ENCODE data around the gene CDKN3. TPM values are rescaled to one million over a fixed set of nuclear protein-coding genes. Genes with fewer than 3 reads are reported as not detected.

Gene CDKN3
- total RNA-seq, 1 experiment from 2014 or later, result 62.5 TPM

- ChIA-PET CTCF (interaction anchor here (1.0 kb wide), 1 partner anchor 1072 kb away, joined by 3 read pairs; no protein-coding TSS in a partner anchor), RAD21 (ENCODE audit: low non-redundant PET in 1 of 2, low total read pairs in 2 of 2, uncharacterized antibody in 2 of 2, unreplicated experiment in 2 of 2) (no interaction called here), POLR2A (no interaction called here)
- no peaks in the 10 kb centered on the region for H3K9me3 ChIP-seq (ENCODE audit: control insufficient read depth in 1 of 2, insufficient read depth in 1 of 2, low read depth in 1 of 2, low read length in 2 of 2)
- BruUV-seq (replicated peaks), result no TSS peak
- H3K27me3 ChIP-seq (ENCODE audit: insufficient read depth, low read length), result no peaks in the 10 kb centered on the region
- H3K4me1 ChIP-seq (ENCODE audit: control insufficient read depth in 1 of 2, insufficient read depth in 2 of 2, low read length in 2 of 2), result peaks cover 0 to 8% of the 10 kb centered on the region in 2 experiments; a peak in 1 of 4 replicates
- TF ChIP-seq SP1 (IDR thresholded peaks at IDR 0.05; ENCODE audit: low read depth) (no peak), YY1 (IDR thresholded peaks at IDR 0.05; ENCODE audit: extremely low read depth, insufficient replicate concordance, low read depth, low read length) (no peak), MAX (IDR thresholded peaks at IDR 0.05) (no peak), ATF3 (IDR thresholded peaks at IDR 0.05) (no peak), TCF7L2 (IDR thresholded peaks at IDR 0.05; ENCODE audit: borderline replicate concordance, extremely low read depth, insufficient read depth, insufficient read length) (no peak), JUND (IDR thresholded peaks at IDR 0.05) (no peak), POLR2A (IDR thresholded peaks at IDR 0.05; ENCODE audit: borderline replicate concordance, extremely low read depth, insufficient read depth, insufficient read length) (no peak), ELF1 (IDR thresholded peaks at IDR 0.05; ENCODE audit: borderline replicate concordance, low read depth) (no peak), CEBPB (IDR thresholded peaks at IDR 0.05; ENCODE audit: low read depth) (no peak), POLR2AphosphoS5 (IDR thresholded peaks at IDR 0.05; ENCODE audit: low read depth, low read length) (no peak), REST (IDR thresholded peaks at IDR 0.05; ENCODE audit: low read depth) (no peak), EZH2 (IDR thresholded peaks at IDR 0.05) (no peak), EGR1 (IDR thresholded peaks at IDR 0.05; ENCODE audit: low read depth) (no peak), RAD21 (IDR thresholded peaks at IDR 0.05; ENCODE audit: low read depth) (no peak), CBX3 (IDR thresholded peaks at IDR 0.05; ENCODE audit: low read depth) (no peak), ZNF274 (IDR thresholded peaks at IDR 0.05; ENCODE audit: low read depth, low read length) (no peak), ZBTB33 (IDR thresholded peaks at IDR 0.05; ENCODE audit: extremely low read depth, insufficient replicate concordance, low read length) (no peak), ZFX (IDR thresholded peaks at IDR 0.05) (no peak), CTCF (IDR thresholded peaks at IDR 0.05 in 2 of 3, conservative IDR thresholded peaks at IDR 0.05 in 1 of 3; ENCODE audit: borderline replicate concordance in 1 of 3, insufficient read depth in 1 of 3, low read depth in 2 of 3, low read length in 2 of 3) (no peak)
- H3K4me2 ChIP-seq (ENCODE audit: low read length), result no peak overlapping the region
- H3K4me3 ChIP-seq (replicated peaks in 1 of 2; ENCODE audit: low read depth in 1 of 2, low read length in 2 of 2), result no peak overlapping the region
- no peak overlapping the region for H3K9ac ChIP-seq (ENCODE audit: low read length)
- ATAC-seq (no peak), DNase-seq (ENCODE audit: low read depth, low spot score) (no peak)
- intact Hi-C loops (cut with micrococcal nuclease), result no loop called here
- no peaks in the 10 kb centered on the region for H3K79me2 ChIP-seq (ENCODE audit: insufficient read depth, low read length)
- no peak overlapping the region for H2AFZ ChIP-seq (ENCODE audit: low read depth, low read length, poor library complexity, severe bottlenecking)
- H3K9me2 ChIP-seq (ENCODE audit: insufficient read depth), result no peaks in the 10 kb centered on the region
- no peak overlapping the region for H3K27ac ChIP-seq (ENCODE audit: low read depth, low read length)
- no peaks in the 10 kb centered on the region for H4K20me1 ChIP-seq (ENCODE audit: insufficient read depth)
- H3K36me3 ChIP-seq (ENCODE audit: control insufficient read depth in 1 of 2, insufficient read depth in 2 of 2, low read length in 2 of 2), result no peaks in the 10 kb centered on the region
Measured at GRCh38 chr14:54368291-54368690, 28.5 kb upstream of the CDKN3 start.
